ENCODE data around the gene ELSPBP1. TPM values are rescaled to one million over a fixed set of nuclear protein-coding genes. Genes with fewer than 3 reads are reported as not detected.

Gene ELSPBP1
- total RNA-seq, 1 experiment from 2014 or later: not detected

GRCh38 chr19:48051335-48052033 is 57.1 kb downstream of the ELSPBP1 start (continued):
- TF ChIP-seq, protein P1, sequence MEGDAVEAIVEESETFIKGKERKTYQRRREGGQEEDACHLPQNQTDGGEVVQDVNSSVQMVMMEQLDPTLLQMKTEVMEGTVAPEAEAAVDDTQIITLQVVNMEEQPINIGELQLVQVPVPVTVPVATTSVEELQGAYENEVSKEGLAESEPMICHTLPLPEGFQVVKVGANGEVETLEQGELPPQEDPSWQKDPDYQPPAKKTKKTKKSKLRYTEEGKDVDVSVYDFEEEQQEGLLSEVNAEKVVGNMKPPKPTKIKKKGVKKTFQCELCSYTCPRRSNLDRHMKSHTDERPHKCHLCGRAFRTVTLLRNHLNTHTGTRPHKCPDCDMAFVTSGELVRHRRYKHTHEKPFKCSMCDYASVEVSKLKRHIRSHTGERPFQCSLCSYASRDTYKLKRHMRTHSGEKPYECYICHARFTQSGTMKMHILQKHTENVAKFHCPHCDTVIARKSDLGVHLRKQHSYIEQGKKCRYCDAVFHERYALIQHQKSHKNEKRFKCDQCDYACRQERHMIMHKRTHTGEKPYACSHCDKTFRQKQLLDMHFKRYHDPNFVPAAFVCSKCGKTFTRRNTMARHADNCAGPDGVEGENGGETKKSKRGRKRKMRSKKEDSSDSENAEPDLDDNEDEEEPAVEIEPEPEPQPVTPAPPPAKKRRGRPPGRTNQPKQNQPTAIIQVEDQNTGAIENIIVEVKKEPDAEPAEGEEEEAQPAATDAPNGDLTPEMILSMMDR (IDR thresholded peaks at IDR 0.05): no peak
- no peak for TF ChIP-seq ARID4B (CRISPR knock-in tag; IDR thresholded peaks at IDR 0.05; ENCODE audit: borderline replicate concordance)
- TF ChIP-seq KAT7 (CRISPR knock-in tag; IDR thresholded peaks at IDR 0.05; ENCODE audit: borderline replicate concordance): no peak
- TF ChIP-seq EMX1 (CRISPR knock-in tag; IDR thresholded peaks at IDR 0.05): no peak
- no peak for TF ChIP-seq CBFB (CRISPR knock-in tag; IDR thresholded peaks at IDR 0.05; ENCODE audit: low read depth)
- no peak for TF ChIP-seq SOX15 (CRISPR knock-in tag; IDR thresholded peaks at IDR 0.05)
- no peak for TF ChIP-seq FOXP1 (CRISPR knock-in tag; IDR thresholded peaks at IDR 0.05; ENCODE audit: borderline replicate concordance)
- TF ChIP-seq E2F1 (CRISPR knock-in tag; IDR thresholded peaks at IDR 0.05): no peak
- TF ChIP-seq STAT6 (CRISPR knock-in tag; conservative IDR thresholded peaks at IDR 0.05; ENCODE audit: low read depth): no peak
- no peak for TF ChIP-seq ZNF219 (CRISPR knock-in tag; IDR thresholded peaks at IDR 0.05; ENCODE audit: borderline replicate concordance)

GRCh38 chr19:48053076-48053475 is 58.6 kb downstream of the ELSPBP1 start:
- DNase-seq (ENCODE audit: low spot score) (no peak), ATAC-seq (no peak)
- H3K4me1 Mint-ChIP-seq: no peaks in the 10 kb centered on the region
- H3K27ac Mint-ChIP-seq: no peak overlapping the region
- H3K4me3 Mint-ChIP-seq: no peak overlapping the region
- peaks cover 19% of the 10 kb centered on the region for H3K36me3 Mint-ChIP-seq
- H3K9me3 Mint-ChIP-seq: peaks cover 26% of the 10 kb centered on the region
- no peaks in the 10 kb centered on the region; the same call in 1 of the 2 replicates for H3K27me3 Mint-ChIP-seq (ENCODE audit: low read depth)
- CTCF ChIA-PET: no interaction called here
- POLR2A ChIA-PET: no interaction called here
- no peak for TF ChIP-seq ZNF121 (CRISPR knock-in tag; IDR thresholded peaks at IDR 0.05)
- TF ChIP-seq, protein P2, sequence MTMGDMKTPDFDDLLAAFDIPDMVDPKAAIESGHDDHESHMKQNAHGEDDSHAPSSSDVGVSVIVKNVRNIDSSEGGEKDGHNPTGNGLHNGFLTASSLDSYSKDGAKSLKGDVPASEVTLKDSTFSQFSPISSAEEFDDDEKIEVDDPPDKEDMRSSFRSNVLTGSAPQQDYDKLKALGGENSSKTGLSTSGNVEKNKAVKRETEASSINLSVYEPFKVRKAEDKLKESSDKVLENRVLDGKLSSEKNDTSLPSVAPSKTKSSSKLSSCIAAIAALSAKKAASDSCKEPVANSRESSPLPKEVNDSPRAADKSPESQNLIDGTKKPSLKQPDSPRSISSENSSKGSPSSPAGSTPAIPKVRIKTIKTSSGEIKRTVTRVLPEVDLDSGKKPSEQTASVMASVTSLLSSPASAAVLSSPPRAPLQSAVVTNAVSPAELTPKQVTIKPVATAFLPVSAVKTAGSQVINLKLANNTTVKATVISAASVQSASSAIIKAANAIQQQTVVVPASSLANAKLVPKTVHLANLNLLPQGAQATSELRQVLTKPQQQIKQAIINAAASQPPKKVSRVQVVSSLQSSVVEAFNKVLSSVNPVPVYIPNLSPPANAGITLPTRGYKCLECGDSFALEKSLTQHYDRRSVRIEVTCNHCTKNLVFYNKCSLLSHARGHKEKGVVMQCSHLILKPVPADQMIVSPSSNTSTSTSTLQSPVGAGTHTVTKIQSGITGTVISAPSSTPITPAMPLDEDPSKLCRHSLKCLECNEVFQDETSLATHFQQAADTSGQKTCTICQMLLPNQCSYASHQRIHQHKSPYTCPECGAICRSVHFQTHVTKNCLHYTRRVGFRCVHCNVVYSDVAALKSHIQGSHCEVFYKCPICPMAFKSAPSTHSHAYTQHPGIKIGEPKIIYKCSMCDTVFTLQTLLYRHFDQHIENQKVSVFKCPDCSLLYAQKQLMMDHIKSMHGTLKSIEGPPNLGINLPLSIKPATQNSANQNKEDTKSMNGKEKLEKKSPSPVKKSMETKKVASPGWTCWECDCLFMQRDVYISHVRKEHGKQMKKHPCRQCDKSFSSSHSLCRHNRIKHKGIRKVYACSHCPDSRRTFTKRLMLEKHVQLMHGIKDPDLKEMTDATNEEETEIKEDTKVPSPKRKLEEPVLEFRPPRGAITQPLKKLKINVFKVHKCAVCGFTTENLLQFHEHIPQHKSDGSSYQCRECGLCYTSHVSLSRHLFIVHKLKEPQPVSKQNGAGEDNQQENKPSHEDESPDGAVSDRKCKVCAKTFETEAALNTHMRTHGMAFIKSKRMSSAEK (CRISPR knock-in tag; IDR thresholded peaks at IDR 0.05; ENCODE audit: borderline replicate concordance): no peak
- TF ChIP-seq MXD4 (CRISPR knock-in tag; IDR thresholded peaks at IDR 0.05; ENCODE audit: borderline replicate concordance): no peak
- TF ChIP-seq KAT7 (CRISPR knock-in tag; IDR thresholded peaks at IDR 0.05; ENCODE audit: borderline replicate concordance): no peak
- no peak for TF ChIP-seq GABPB1 (CRISPR knock-in tag; IDR thresholded peaks at IDR 0.05)
- TF ChIP-seq, protein P3, sequence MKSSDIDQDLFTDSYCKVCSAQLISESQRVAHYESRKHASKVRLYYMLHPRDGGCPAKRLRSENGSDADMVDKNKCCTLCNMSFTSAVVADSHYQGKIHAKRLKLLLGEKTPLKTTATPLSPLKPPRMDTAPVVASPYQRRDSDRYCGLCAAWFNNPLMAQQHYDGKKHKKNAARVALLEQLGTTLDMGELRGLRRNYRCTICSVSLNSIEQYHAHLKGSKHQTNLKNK (CRISPR knock-in tag; IDR thresholded peaks at IDR 0.05): no peak
- TF ChIP-seq ZNF281 (CRISPR knock-in tag; IDR thresholded peaks at IDR 0.05): no peak
- no peak for TF ChIP-seq JAZF1 (CRISPR knock-in tag; IDR thresholded peaks at IDR 0.05)
- TF ChIP-seq EMX1 (CRISPR knock-in tag; IDR thresholded peaks at IDR 0.05): no peak

All from WTC11 (cell line).